ENCODE measurements around the gene CLPSL1. TPM values are rescaled to one million over a fixed set of nuclear protein-coding genes. Genes with fewer than 3 reads are reported as not detected.

Gene CLPSL1
- total and polyA plus RNA-seq, 2 donors (not counting 3 experiments of a cell fraction or from before 2014, with no cell fraction given), result not detected

- Histone ChIP-seq H3K9me1 (replicated peaks; ENCODE audit: control insufficient read depth, extremely low read depth, insufficient read depth, low read length) (no peaks in the 10 kb centered on the region), H3K9ac (replicated peaks; ENCODE audit: extremely low read depth, insufficient read depth, low read length) (no peak overlapping the region), H3K36me3 (ENCODE audit: control insufficient read depth in 2 of 2, extremely low read depth in 1 of 2, insufficient read depth in 2 of 2, low read length in 2 of 2) (peaks cover 7 to 8% of the 10 kb centered on the region in 2 experiments), H3K79me2 (ENCODE audit: control insufficient read depth, insufficient read depth, low read length) (no peaks in the 10 kb centered on the region), H3K9me3 (replicated peaks; ENCODE audit: control insufficient read depth, insufficient read depth, low read length) (no peaks in the 10 kb centered on the region), H3K27ac (ENCODE audit: insufficient read depth, low read depth, low read length) (no peak overlapping the region), H3K4me2 (ENCODE audit: insufficient read depth, low read length) (no peak overlapping the region), H3K4me1 (ENCODE audit: control insufficient read depth, extremely low read depth, insufficient read depth, low read length) (no peaks in the 10 kb centered on the region), H3K4me3 (replicated peaks in 1 of 3; ENCODE audit: insufficient read depth in 1 of 3, low read depth in 1 of 3, low read length in 3 of 3) (no peak overlapping the region), H3K27me3 (ENCODE audit: control insufficient read depth in 2 of 2, insufficient read depth in 2 of 2, low read length in 2 of 2) (no peaks in the 10 kb centered on the region), H2AFZ (ENCODE audit: low read depth, low read length) (no peak overlapping the region), H4K20me1 (replicated peaks; ENCODE audit: control insufficient read depth, extremely low read depth, insufficient read depth, low read length) (no peaks in the 10 kb centered on the region)
- CTCF ChIA-PET, result interaction anchor here (1.4 kb wide), 1 partner anchor 311 kb away, joined by 3 read pairs; no protein-coding TSS in a partner anchor
- dilution Hi-C loops (cut with MboI; ENCODE audit: extremely low pct_ligation_motif_present, low sequenced_read_pairs), result no loop called here
- no peak for DNase-seq (ENCODE audit: low read depth, low spot score)
- intact Hi-C loops (cut with micrococcal nuclease), result no loop called here
- TF ChIP-seq POLR2AphosphoS5 (IDR thresholded peaks at IDR 0.05; ENCODE audit: insufficient read depth, low read depth, low read length) (no peak), EZH2 (IDR thresholded peaks at IDR 0.05; ENCODE audit: borderline replicate concordance, low read depth, low read length, severe bottlenecking) (no peak), GATA2 (IDR thresholded peaks at IDR 0.05; ENCODE audit: insufficient read depth, insufficient read length, low read depth, low read length) (no peak), MAX (IDR thresholded peaks at IDR 0.05; ENCODE audit: insufficient read depth, insufficient read length) (no peak), CTCF (IDR thresholded peaks at IDR 0.05; ENCODE audit: extremely low read depth in 1 of 2, insufficient read depth in 1 of 2, low read depth in 1 of 2, low read length in 2 of 2) (no peak), JUN (IDR thresholded peaks at IDR 0.05; ENCODE audit: borderline replicate concordance, insufficient read depth, insufficient read length, low read depth) (no peak), MYC (IDR thresholded peaks at IDR 0.05; ENCODE audit: low read depth, low read length) (no peak), POLR2A (IDR thresholded peaks at IDR 0.05; ENCODE audit: low read depth, low read length) (no peak), FOS (IDR thresholded peaks at IDR 0.05; ENCODE audit: borderline replicate concordance, insufficient read depth, low read length) (no peak)
- no TSS peak for BruUV-seq (replicated peaks)
- no peak for FAIRE-seq
- POLR2A ChIA-PET, result no interaction called here
Observed at GRCh38 chr6:35833536-35833935, 52.7 kb downstream of the CLPSL1 start.

Other genes starting within 250 kb of the CLPSL1 start
- gene FKBP5, start 92.1 kb upstream of the CLPSL1 start, total RNA-seq, result 56.8 and 70.6 TPM in 2 replicates
- gene FKBP5, start 92.1 kb upstream of the CLPSL1 start, polyA plus RNA-seq, result 11.4 and 16.7 TPM in 2 replicates
- gene ARMC12, start 44.0 kb upstream of the CLPSL1 start, total RNA-seq, result 0.90 and 0.91 TPM in 2 replicates
- gene ARMC12, start 44.0 kb upstream of the CLPSL1 start, polyA plus RNA-seq, result 1.9 and 2.1 TPM in 2 replicates
- not detected in 2 replicates for gene CLPSL2, start 4.4 kb upstream of the CLPSL1 start, total RNA-seq
- not detected in 2 replicates for gene CLPSL2, start 4.4 kb upstream of the CLPSL1 start, polyA plus RNA-seq
- gene CLPS, start 16.3 kb downstream of the CLPSL1 start, total RNA-seq, result not detected in 2 replicates
- not detected in 2 replicates for gene CLPS, start 16.3 kb downstream of the CLPSL1 start, polyA plus RNA-seq
- gene LHFPL5, start 24.3 kb downstream of the CLPSL1 start, total RNA-seq, result not detected in 2 replicates
- not detected in 2 replicates for gene LHFPL5, start 24.3 kb downstream of the CLPSL1 start, polyA plus RNA-seq
- 72.7 and 82.2 TPM in 2 replicates for gene SRPK1, start 140.1 kb downstream of the CLPSL1 start, total RNA-seq
- 14.0 and 18.9 TPM in 2 replicates for gene SRPK1, start 140.1 kb downstream of the CLPSL1 start, polyA plus RNA-seq
- gene SLC26A8, start 243.6 kb downstream of the CLPSL1 start, total RNA-seq, result not detected in 2 replicates
- 0.01 and 0.08 TPM in 2 replicates for gene SLC26A8, start 243.6 kb downstream of the CLPSL1 start, polyA plus RNA-seq
- 50.6 and 54.1 TPM in 2 replicates for gene MAPK14, start 246.8 kb downstream of the CLPSL1 start, total RNA-seq
- gene MAPK14, start 246.8 kb downstream of the CLPSL1 start, polyA plus RNA-seq, result 26.6 and 33.3 TPM in 2 replicates